ENCODE measurements around the gene TEDC1. TPM values are rescaled to one million over a fixed set of nuclear protein-coding genes. Genes with fewer than 3 reads are reported as not detected.
A peak's percentile ranks its signal among the peaks of the same experiment; 100 is the strongest.

Gene TEDC1
- total RNA-seq, 2 experiments from 2014 or later: 40.7 to 53.2 TPM

DNA sequence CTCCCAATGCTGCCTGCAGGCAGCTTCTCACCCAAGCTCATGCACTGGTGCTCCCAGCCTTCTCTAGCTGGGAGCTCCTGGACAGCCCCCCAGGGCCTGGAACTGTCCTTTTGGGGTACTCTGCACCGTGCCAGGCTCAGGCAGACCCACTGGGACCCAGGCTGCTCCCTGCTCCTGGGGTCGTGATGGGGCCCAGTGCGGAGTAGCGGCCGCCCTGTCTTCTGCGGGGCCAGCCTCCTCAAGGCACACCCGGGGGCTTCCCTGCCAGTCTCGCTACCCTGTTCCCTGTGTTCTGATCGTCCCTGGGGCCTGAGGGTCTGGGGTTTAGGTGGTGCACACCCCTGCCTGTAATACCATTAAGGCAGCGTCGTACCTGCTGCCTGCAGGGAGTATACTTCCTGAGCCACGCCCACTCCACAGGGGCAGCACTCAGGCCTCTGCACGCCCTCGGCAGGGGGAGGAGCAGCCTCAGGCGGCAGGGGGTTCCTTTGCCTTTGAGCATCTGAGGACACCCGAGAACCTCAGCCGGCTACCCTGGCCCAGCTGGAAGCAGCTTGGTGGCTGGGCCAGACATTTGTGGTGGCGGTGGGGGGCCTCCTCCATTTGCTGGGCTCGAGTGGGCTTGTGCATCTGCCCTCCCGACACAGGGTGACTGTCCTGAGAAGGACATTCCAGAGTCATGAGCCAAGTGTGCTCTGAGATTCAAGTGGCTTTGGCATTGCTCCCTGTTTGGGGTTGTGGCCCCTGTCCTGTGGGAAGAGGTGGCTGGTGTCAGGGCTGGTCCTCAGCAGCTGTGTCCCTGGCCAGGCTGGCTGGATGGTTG, 25.6 kb upstream of the TEDC1 start:
- Mint-ChIP-seq H3K36me3 (ENCODE audit: low read depth) (peaks cover 11% of the 10 kb centered on the region), H3K4me3 (no peak overlapping the region), H3K4me1 (no peaks in the 10 kb centered on the region), H3K27ac (no peak overlapping the region), H3K9me3 (no peaks in the 10 kb centered on the region), H3K27me3 (no peaks in the 10 kb centered on the region)
- POLR2A ChIA-PET: no interaction called here
- DNase-seq: no peak
- CTCF ChIA-PET: no interaction called here

- H3K36me3 Mint-ChIP-seq (ENCODE audit: low read depth): peaks cover 5% of the 10 kb centered on the region
- DNase-seq: no peak
- H3K4me3 Mint-ChIP-seq: no peak overlapping the region
- no peaks in the 10 kb centered on the region for H3K4me1 Mint-ChIP-seq
- no peaks in the 10 kb centered on the region for H3K27me3 Mint-ChIP-seq
- H3K9me3 Mint-ChIP-seq: no peaks in the 10 kb centered on the region
- H3K27ac Mint-ChIP-seq: no peak overlapping the region
- ChIA-PET POLR2A (no interaction called here), CTCF (interaction anchor here (0.9 kb wide), 1 partner anchor 23 kb away, joined by 3 read pairs; no protein-coding TSS in a partner anchor)
Measured at GRCh38 chr14:105466531-105467248, 24.4 kb upstream of the TEDC1 start.

DNA sequence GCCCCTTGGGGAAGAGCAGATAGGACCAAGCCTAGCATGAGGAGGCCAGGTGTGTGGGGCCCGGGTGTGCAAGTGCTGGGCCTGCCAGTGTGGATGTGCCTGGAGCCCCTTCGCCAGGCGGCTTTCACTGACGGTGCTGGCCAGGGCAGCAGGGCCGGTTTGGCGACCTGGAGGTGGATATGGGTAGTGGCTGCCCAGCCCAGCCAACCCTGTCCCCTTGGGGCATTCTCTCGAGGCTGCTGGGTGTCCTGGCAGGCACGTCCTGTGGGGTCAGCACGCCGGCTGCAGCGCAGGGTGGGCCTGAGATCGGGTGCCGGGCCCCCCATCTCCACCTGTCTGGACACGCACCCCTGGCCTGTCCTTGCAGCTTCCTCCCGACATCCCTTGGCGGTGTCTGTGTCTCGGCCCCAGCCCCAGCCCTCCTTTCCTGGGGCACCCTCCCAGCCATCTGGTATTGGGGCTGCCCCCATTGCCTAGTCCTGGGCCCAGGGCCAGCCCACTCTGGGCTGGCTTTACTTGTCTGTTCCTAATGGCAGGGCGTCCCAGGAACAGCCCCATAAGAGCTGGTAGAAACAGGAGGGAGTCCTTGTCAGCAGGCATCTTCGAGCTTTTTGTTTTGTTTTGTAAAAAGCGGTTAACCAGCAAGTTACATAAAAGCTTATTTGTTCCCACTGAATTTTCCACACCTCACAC, 23.7 kb upstream of the TEDC1 start:
- no peak for DNase-seq
- Mint-ChIP-seq H3K4me3 (no peak overlapping the region), H3K27me3 (no peaks in the 10 kb centered on the region), H3K9me3 (no peaks in the 10 kb centered on the region), H3K36me3 (ENCODE audit: low read depth) (peaks cover 2% of the 10 kb centered on the region), H3K4me1 (no peaks in the 10 kb centered on the region), H3K27ac (no peak overlapping the region)
- POLR2A ChIA-PET: no interaction called here
- CTCF ChIA-PET: interaction anchor here (0.9 to 6.9 kb wide), 2 partner anchors 14 to 22 kb away, joined by 3 to 41 read pairs; no protein-coding TSS in a partner anchor

- no peaks in the 10 kb centered on the region for H3K4me1 Mint-ChIP-seq
- H3K27me3 Mint-ChIP-seq: no peaks in the 10 kb centered on the region
- H3K9me3 Mint-ChIP-seq: no peaks in the 10 kb centered on the region
- ChIA-PET POLR2A (no interaction called here), CTCF (interaction anchor here (6.9 kb wide), 1 partner anchor 14 kb away, joined by 41 read pairs; no protein-coding TSS in a partner anchor)
- H3K36me3 Mint-ChIP-seq (ENCODE audit: low read depth): peaks cover 1% of the 10 kb centered on the region
- H3K27ac Mint-ChIP-seq: no peak overlapping the region
- no peak for DNase-seq
- no peak overlapping the region for H3K4me3 Mint-ChIP-seq
Measured at GRCh38 chr14:105467942-105468471, 23.0 kb upstream of the TEDC1 start.

GRCh38 chr14:105468621-105469241, 22.3 kb upstream of the TEDC1 start:
- POLR2A ChIA-PET: no interaction called here
- H3K36me3 Mint-ChIP-seq (ENCODE audit: low read depth): no peaks in the 10 kb centered on the region
- CTCF ChIA-PET: interaction anchor here (0.5 to 6.9 kb wide), 4 partner anchors 11 to 1628 kb away, joined by 3 to 41 read pairs (median 14); partner anchors contain the start of gene TEDC1

DNA sequence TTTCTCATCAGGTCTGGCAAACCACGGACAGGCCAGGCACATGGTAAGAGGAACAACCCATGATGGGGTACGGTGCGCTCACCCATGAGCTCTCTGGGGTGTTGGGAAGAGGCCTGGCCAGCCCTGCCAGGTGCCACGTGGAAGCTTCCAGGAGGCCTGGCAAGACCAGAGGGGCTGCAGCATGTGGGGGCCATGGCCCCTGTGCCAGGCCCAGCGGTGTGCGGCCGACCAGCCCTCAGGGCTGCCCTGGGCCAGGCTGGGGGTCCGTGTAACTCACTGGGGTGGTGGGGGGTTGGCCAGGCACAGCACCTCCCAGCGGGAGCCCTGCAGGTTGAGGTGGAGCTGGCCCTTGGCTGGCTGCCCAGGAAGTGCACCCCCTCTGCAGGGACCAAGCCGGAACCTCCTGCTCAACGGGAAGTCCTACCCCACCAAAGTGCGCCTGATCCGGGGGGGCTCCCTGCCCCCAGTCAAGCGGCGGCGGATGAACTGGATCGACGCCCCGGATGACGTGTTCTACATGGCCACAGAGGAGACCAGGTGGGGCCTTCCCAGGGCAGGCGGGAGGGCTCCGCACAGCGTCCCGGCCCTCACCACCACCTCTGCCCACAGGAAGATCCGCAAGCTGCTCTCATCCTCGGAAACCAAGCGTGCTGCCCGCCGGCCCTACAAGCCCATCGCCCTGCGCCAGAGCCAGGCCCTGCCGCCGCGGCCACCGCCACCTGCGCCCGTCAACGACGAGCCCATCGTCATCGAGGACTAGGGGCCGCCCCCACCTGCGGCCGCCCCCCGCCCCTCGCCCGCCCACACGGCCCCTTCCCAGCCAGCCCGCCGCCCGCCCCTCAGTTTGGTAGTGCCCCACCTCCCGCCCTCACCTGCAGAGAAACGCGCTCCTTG, 21.3 kb upstream of the TEDC1 start:
- POLR2A ChIA-PET: no interaction called here
- H3K9me3 Mint-ChIP-seq: no peaks in the 10 kb centered on the region
- H3K36me3 Mint-ChIP-seq (ENCODE audit: low read depth): no peaks in the 10 kb centered on the region
- H3K27ac Mint-ChIP-seq: no peak overlapping the region
- H3K4me3 Mint-ChIP-seq: no peak overlapping the region
- no peaks in the 10 kb centered on the region for H3K27me3 Mint-ChIP-seq
- CTCF ChIA-PET: interaction anchor here (1.1 to 6.9 kb wide), 3 partner anchors 12 to 21 kb away, joined by 3 to 41 read pairs (median 24); partner anchors contain the start of gene TEDC1
- DNase-seq: no peak
- H3K4me1 Mint-ChIP-seq: peaks cover 4% of the 10 kb centered on the region

More at GRCh38 chr14:105468621-105469241, 22.3 kb upstream of the TEDC1 start:
- Mint-ChIP-seq H3K27me3 (no peaks in the 10 kb centered on the region), H3K4me3 (no peak overlapping the region), H3K4me1 (peaks cover 2% of the 10 kb centered on the region), H3K9me3 (no peaks in the 10 kb centered on the region), H3K27ac (no peak overlapping the region)
- DNase-seq: no peak

DNA sequence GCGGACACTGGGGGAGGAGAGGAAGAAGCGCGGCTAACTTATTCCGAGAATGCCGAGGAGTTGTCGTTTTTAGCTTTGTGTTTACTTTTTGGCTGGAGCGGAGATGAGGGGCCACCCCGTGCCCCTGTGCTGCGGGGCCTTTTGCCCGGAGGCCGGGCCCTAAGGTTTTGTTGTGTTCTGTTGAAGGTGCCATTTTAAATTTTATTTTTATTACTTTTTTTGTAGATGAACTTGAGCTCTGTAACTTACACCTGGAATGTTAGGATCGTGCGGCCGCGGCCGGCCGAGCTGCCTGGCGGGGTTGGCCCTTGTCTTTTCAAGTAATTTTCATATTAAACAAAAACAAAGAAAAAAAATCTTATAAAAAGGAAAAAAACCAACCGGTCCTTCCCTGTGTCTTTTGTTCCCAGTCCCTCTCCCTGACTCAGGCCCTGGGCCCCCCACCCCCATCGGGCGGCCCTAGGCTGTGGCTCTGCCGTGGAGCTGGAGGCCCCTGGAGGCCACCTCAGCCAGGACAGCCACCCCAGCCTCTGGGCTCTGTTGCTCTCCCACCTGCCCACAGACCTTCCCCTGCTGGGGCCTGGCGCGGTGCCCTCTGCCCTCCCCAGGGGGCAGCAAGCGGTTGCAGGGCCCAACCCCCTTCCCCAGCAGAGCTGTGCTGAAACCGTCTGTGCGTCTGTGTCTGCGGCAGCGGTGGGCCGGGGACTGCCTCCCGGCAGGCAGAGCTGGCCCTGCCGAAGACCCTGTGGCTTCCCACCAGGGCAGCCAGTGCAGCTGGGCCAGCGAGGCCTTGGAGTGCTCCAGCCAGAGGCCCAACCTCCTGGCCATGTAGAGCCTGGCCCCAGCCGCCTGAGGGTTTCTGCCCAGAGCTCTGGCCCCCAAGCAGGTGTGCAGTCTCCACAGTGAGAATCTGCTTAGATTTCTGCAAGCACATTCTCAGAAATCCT, 20.4 kb upstream of the TEDC1 start:
- H3K36me3 Mint-ChIP-seq (ENCODE audit: low read depth): no peaks in the 10 kb centered on the region
- no peaks in the 10 kb centered on the region for H3K9me3 Mint-ChIP-seq
- ChIA-PET CTCF (interaction anchor here (4.5 to 6.9 kb wide), 2 partner anchors 11 to 20 kb away, joined by 24 to 41 read pairs; partner anchors contain the start of gene TEDC1), POLR2A (interaction anchor here (0.6 kb wide), 1 partner anchor 554 kb away, joined by 3 read pairs; no protein-coding TSS in a partner anchor)
- H3K27ac Mint-ChIP-seq: no peak overlapping the region
- no peak overlapping the region for H3K4me3 Mint-ChIP-seq
- H3K4me1 Mint-ChIP-seq: peaks cover 4% of the 10 kb centered on the region
- H3K27me3 Mint-ChIP-seq: peaks cover 4% of the 10 kb centered on the region
- no peak for DNase-seq

DNA sequence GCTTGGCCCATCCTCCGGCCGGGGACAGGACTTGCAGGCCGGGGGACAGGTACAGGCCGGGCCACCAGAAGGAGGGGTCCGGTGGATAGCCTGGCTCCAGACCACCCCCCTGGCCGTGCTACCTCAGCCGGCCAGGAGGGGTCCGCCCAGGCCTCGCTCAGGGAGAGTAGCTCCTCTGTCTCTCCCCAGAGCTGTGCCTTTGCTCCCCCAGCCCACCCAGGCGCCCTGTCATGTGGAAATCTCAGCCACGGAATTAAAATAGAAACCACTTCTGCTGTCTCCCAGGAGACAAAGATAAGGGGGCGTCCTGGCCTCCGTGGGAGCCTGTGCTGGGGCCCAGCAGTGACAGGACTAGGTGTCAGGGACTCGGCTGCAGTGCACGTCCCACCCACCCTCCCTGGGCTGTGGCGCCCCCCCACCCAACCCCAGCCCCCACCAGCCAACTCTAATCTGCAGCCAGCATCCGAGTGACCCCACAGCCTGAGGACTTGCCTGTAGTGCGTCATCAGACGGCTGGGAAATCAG, 19.7 kb upstream of the TEDC1 start:
- H3K36me3 Mint-ChIP-seq (ENCODE audit: low read depth): no peaks in the 10 kb centered on the region
- no peak overlapping the region for H3K27ac Mint-ChIP-seq
- H3K4me3 Mint-ChIP-seq: no peak overlapping the region
- CTCF ChIA-PET: interaction anchor here (4.5 to 6.9 kb wide), 2 partner anchors 10 to 19 kb away, joined by 24 to 41 read pairs; partner anchors contain the start of gene TEDC1
- H3K9me3 Mint-ChIP-seq: no peaks in the 10 kb centered on the region
- POLR2A ChIA-PET: interaction anchor here (0.6 kb wide), 1 partner anchor 553 kb away, joined by 3 read pairs; no protein-coding TSS in a partner anchor
- no peak for DNase-seq
- peaks cover 8% of the 10 kb centered on the region for H3K27me3 Mint-ChIP-seq
- peaks cover 4% of the 10 kb centered on the region for H3K4me1 Mint-ChIP-seq

GRCh38 chr14:105471823-105472485, 19.1 kb upstream of the TEDC1 start:
- ChIA-PET POLR2A (no interaction called here), CTCF (interaction anchor here (4.5 to 6.9 kb wide), 2 partner anchors 10 to 19 kb away, joined by 24 to 41 read pairs; partner anchors contain the start of gene TEDC1)
- H3K27ac Mint-ChIP-seq: no peak overlapping the region
- H3K4me3 Mint-ChIP-seq: peak overlapping the region; percentile 27
- DNase-seq: no peak
- H3K27me3 Mint-ChIP-seq: peaks cover 12% of the 10 kb centered on the region
- H3K36me3 Mint-ChIP-seq (ENCODE audit: low read depth): no peaks in the 10 kb centered on the region
- H3K4me1 Mint-ChIP-seq: peaks cover 4% of the 10 kb centered on the region
- H3K9me3 Mint-ChIP-seq: no peaks in the 10 kb centered on the region

GRCh38 chr14:105472486-105472991, 18.5 kb upstream of the TEDC1 start:
- Mint-ChIP-seq H3K27me3 (peaks cover 16% of the 10 kb centered on the region), H3K4me3 (peak overlapping the region; percentile 27), H3K4me1 (peaks cover 9% of the 10 kb centered on the region), H3K36me3 (ENCODE audit: low read depth) (peaks cover 2% of the 10 kb centered on the region), H3K9me3 (no peaks in the 10 kb centered on the region), H3K27ac (no peak overlapping the region)
- no peak for DNase-seq
- CTCF ChIA-PET: interaction anchor here (4.5 to 6.9 kb wide), 2 partner anchors 9 to 18 kb away, joined by 24 to 41 read pairs; partner anchors contain the start of gene TEDC1
- POLR2A ChIA-PET: no interaction called here
